Measurements from ENCODE around the gene ITPR2. TPM values are rescaled to one million over a fixed set of nuclear protein-coding genes. Genes with fewer than 3 reads are reported as not detected.

The ITPR2 gene
- total and polyA plus RNA-seq, 2 of the 13 experiments (the other 11 are each of a cell fraction or from before 2014, with no cell fraction given): 31.9 to 81.9 TPM

DNA sequence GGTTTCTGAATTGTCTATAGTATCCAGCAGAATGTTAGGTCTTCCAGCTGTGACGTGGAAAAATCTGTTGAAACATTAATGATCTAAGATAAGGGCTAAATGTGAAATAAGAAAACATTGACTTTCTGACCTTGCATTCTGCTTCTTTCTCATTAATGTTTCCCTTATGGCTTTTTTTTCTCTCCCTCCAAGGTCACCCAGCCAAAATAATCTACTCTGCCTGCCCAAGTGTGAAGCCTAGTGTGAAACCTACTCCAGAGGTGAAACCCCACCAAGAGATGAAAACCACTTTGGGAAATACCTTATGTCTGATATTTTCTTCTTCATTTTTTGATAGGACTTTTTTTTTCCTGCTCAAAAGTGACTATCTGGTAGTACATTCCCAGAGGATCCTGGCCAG, 529.6 kb downstream of the ITPR2 start (continued):
- no peak for TF ChIP-seq KDM5B (CRISPR knock-in tag; IDR thresholded peaks at IDR 0.05; ENCODE audit: borderline replicate concordance)
- no peak for TF ChIP-seq FOXC1 (CRISPR knock-in tag; IDR thresholded peaks at IDR 0.05; ENCODE audit: borderline replicate concordance)
- TF ChIP-seq SMAD1 (CRISPR knock-in tag; IDR thresholded peaks at IDR 0.05; ENCODE audit: borderline replicate concordance, low read depth): no peak

DNA sequence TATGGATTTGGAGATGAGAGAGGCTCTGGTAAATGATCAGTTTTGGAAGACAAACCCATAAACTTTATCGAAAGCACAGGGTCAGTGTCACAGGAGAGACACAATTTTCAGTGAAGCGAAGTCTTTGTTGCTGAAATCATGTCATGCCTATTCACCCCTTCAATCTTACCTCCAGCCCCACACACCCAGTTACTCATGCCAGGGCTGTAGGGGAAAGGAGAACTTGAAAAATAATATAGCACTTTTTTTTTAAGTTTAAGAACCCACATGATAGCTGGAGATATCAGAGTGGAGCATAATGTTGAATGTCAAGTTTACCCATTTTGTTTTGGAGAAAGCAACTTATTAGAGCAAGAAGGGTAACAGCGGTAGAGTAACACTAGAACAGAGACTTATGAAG, 530.2 kb downstream of the ITPR2 start:
- ChIA-PET POLR2A (no interaction called here), CTCF (ENCODE audit: low intra/inter-chr PET ratio, low total read pairs) (no interaction called here)
- Histone ChIP-seq H3K4me3 (replicated peaks in 1 of 3; ENCODE audit: insufficient read depth in 1 of 3, low read depth in 2 of 3, low read length in 3 of 3) (no peak overlapping the region), H3K4me1 (ENCODE audit: insufficient read depth, low read length) (no peaks in the 10 kb centered on the region), H4K20me1 (ENCODE audit: insufficient read depth, low read length) (no peaks in the 10 kb centered on the region), H3K36me3 (replicated peaks in 1 of 2; ENCODE audit: control insufficient read depth in 1 of 2, insufficient read depth in 2 of 2, low read length in 2 of 2) (no peaks in the 10 kb centered on the region), H3K9me3 (ENCODE audit: low read length) (no peaks in the 10 kb centered on the region), H3K79me2 (ENCODE audit: insufficient read depth, low read length) (no peaks in the 10 kb centered on the region), H3K9ac (ENCODE audit: insufficient read depth, low read depth, low read length) (no peak overlapping the region), H2AFZ (ENCODE audit: low read length) (no peak overlapping the region), H3K27me3 (ENCODE audit: control insufficient read depth in 1 of 2, insufficient read depth in 2 of 2, low read length in 2 of 2) (no peaks in the 10 kb centered on the region), H3K4me2 (ENCODE audit: low read depth, low read length) (no peak overlapping the region), H3K27ac (ENCODE audit: extremely low read length, insufficient read depth, low read length) (no peak overlapping the region)
- DNase-seq (ENCODE audit: low spot score): no peak
- TF ChIP-seq ZNF235 (CRISPR knock-in tag; IDR thresholded peaks at IDR 0.05; ENCODE audit: borderline replicate concordance) (no peak), TCF7L2 (IDR thresholded peaks at IDR 0.05; ENCODE audit: low read depth, low read length) (no peak), ZNF607 (CRISPR knock-in tag; IDR thresholded peaks at IDR 0.05; ENCODE audit: borderline replicate concordance) (no peak), NFE2 (CRISPR knock-in tag; IDR thresholded peaks at IDR 0.05) (no peak), MYC (CRISPR knock-in tag; IDR thresholded peaks at IDR 0.05; ENCODE audit: borderline replicate concordance) (no peak), ZNF790 (CRISPR knock-in tag; IDR thresholded peaks at IDR 0.05; ENCODE audit: borderline replicate concordance) (no peak)
- TF ChIP-seq, protein P1, sequence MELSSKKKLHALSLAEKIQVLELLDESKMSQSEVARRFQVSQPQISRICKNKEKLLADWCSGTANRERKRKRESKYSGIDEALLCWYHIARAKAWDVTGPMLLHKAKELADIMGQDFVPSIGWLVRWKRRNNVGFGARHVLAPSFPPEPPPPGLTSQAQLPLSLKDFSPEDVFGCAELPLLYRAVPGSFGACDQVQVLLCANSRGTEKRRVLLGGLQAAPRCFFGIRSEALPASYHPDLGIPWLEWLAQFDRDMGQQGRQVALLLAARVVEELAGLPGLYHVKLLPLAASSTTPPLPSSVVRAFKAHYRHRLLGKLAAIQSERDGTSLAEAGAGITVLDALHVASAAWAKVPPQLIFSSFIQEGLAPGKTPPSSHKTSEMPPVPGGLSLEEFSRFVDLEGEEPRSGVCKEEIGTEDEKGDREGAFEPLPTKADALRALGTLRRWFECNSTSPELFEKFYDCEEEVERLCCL (CRISPR knock-in tag; IDR thresholded peaks at IDR 0.05; ENCODE audit: borderline replicate concordance): no peak
- intact Hi-C loops (cut with micrococcal nuclease; ENCODE audit: unreplicated experiment) (no loop called here), in situ Hi-C loops (cut with HindIII; ENCODE audit: extremely low pct_ligation_motif_present, low pct_unique_long_range_greater_than_20kb) (no loop called here)
- FAIRE-seq: no peak
- no TSS peak for BruUV-seq (replicated peaks)
- WGBS (ENCODE audit: low lambda C conversion rate): 47% methylated on average over 3 of the region's 3 CpGs
- ATAC-seq: no peak
